ENCODE data around the gene SPPL2B. TPM values are rescaled to one million over a fixed set of nuclear protein-coding genes. Genes with fewer than 3 reads are reported as not detected.
A peak's percentile ranks its signal among the peaks of the same experiment; 100 is the strongest.
"Not testable (repeated sequence)": the region's sequence is repeated elsewhere in the genome, so short reads cannot be mapped to it uniquely, and the experiment has no call there.

SPPL2B gene, protein sequence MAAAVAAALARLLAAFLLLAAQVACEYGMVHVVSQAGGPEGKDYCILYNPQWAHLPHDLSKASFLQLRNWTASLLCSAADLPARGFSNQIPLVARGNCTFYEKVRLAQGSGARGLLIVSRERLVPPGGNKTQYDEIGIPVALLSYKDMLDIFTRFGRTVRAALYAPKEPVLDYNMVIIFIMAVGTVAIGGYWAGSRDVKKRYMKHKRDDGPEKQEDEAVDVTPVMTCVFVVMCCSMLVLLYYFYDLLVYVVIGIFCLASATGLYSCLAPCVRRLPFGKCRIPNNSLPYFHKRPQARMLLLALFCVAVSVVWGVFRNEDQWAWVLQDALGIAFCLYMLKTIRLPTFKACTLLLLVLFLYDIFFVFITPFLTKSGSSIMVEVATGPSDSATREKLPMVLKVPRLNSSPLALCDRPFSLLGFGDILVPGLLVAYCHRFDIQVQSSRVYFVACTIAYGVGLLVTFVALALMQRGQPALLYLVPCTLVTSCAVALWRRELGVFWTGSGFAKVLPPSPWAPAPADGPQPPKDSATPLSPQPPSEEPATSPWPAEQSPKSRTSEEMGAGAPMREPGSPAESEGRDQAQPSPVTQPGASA
- total RNA-seq (100 to 1,000 TPM in 2 of 5 donors, 10 to 100 TPM in 3; 69.3 to 450 (median 97.4) TPM), polyA plus RNA-seq (10 to 100 TPM; 13.6 to 31.4 (median 29.0) TPM)
- long read RNA-seq, donor 1, partial matches to known transcripts, result 0 of 4 reads
- long read RNA-seq, donor 1, other reads (novel, unspliced or antisense), result 0 of 4 reads
- long read RNA-seq, donor 2, transcript SPPL2B-209 (15 exons, 3,456 nt), result major isoform, 5 of 16 reads
- long read RNA-seq, donor 2, partial matches to known transcripts, result 9 of 16 reads
- long read RNA-seq, donor 2, other reads (novel, unspliced or antisense), result 0 of 16 reads
- long read RNA-seq, donor 3, partial matches to known transcripts, result 0 of 1 reads
- long read RNA-seq, donor 3, other reads (novel, unspliced or antisense), result 0 of 1 reads
- long read RNA-seq, donor 4, result 0 reads
- long read RNA-seq, donor 5, partial matches to known transcripts, result 0 of 5 reads
- long read RNA-seq, donor 5, other reads (novel, unspliced or antisense), result 0 of 5 reads
- long read RNA-seq, donor 6, transcript SPPL2B-209 (15 exons, 3,456 nt), result major isoform, 6 of 17 reads
- long read RNA-seq, donor 6, partial matches to known transcripts, result 10 of 17 reads
- long read RNA-seq, donor 6, other reads (novel, unspliced or antisense), result 0 of 17 reads
- long read RNA-seq, donor 7, partial matches to known transcripts, result 5 of 9 reads
- long read RNA-seq, donor 7, other reads (novel, unspliced or antisense), result 0 of 9 reads
- long read RNA-seq, donor 8, transcript SPPL2B-209 (15 exons, 3,456 nt), result major isoform, 5 of 6 reads
- long read RNA-seq, donor 8, partial matches to known transcripts, result 0 of 6 reads
- long read RNA-seq, donor 8, other reads (novel, unspliced or antisense), result 0 of 6 reads
- long read RNA-seq, donor 9, result 0 reads
- long read RNA-seq, donor 10, transcript SPPL2B-209 (15 exons, 3,456 nt), result major isoform, 7 of 14 reads
- long read RNA-seq, donor 10, partial matches to known transcripts, result 5 of 14 reads
- long read RNA-seq, donor 10, other reads (novel, unspliced or antisense), result 0 of 14 reads

DNA sequence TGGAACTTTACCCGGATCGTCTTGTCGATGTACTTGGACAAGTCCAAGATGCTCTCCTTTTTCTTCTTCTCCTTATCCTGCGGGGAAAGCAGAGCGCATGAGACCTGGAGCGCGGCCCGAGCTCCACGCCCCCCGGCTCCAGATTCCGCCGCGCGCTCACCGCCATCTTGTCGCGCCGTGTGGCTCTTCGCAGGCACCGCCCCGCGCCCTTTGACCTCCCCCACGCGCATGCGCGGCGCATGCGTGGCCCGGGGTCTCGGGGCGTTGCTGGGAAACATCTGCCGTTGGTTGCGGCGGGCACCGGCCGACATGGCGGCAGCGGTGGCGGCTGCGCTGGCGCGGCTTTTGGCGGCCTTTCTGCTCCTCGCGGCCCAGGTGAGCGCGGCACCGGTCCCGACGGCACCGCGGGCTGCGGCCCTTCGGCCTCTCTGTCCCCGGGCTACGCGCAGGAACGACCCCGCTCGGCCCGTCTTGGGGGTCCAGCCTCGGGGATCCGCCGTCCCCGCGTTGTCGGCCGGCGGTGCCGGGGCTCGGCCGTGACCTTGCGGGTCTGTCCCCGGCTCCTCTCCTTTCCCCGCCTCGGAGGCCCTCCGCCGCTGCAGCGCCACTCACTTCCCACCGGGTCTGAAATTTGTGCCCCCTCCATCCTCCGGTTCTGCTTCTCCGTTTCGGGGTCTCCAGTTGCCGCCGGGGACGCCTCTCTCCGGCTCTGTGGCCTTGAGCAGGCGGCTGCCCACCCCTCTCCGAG, at the start of gene SPPL2B, which contains the start of gene LSM7:
Gene SPPL2B, plus strand, starts transcription at position 284 of the 748 bp plus-strand sequence. Its CDS starts 26 bp downstream, at position 310.
Gene LSM7, minus strand, starts transcription at position 186 of the 748 bp plus-strand sequence. Its CDS starts 20 bp downstream, at position 166.
- Histone ChIP-seq H3K36me3 (peaks cover 4 to 29% (median 24%) of the 10 kb centered on the region in 4 donors), H3K4me3 (peak within 1 kb of the TSS; percentile 88 to 98 (median 93)), H3K4me1 (peaks cover 48 to 78% (median 66%) of the 10 kb centered on the region in 4 donors), H3K27me3 (no peaks in the 10 kb centered on the region), H3K27ac (peak within 1 kb of the TSS; percentile 80 to 92 (median 86)), H3K9me3 (no peaks in the 10 kb centered on the region)
- WGBS, 5 donors, result 0 to 1% (median 0%) methylated on average over 44 to 89 of the region's 89 CpGs
- intact Hi-C loops (cut with DNase I; ENCODE audit: low total_unique reads), result loop anchor here (10.0 kb wide), 1 partner anchor 94 kb away; the partner anchor contains the start of genes PLEKHJ1 and SF3A2
- peak; percentile 87 to 97 (median 90) for TF ChIP-seq POLR2AphosphoS5 (IDR thresholded peaks at IDR 0.05)
- TF ChIP-seq POLR2A (IDR thresholded peaks at IDR 0.05), result no peak
- DNase-seq, result peak; percentile 93 to 98

DNA sequence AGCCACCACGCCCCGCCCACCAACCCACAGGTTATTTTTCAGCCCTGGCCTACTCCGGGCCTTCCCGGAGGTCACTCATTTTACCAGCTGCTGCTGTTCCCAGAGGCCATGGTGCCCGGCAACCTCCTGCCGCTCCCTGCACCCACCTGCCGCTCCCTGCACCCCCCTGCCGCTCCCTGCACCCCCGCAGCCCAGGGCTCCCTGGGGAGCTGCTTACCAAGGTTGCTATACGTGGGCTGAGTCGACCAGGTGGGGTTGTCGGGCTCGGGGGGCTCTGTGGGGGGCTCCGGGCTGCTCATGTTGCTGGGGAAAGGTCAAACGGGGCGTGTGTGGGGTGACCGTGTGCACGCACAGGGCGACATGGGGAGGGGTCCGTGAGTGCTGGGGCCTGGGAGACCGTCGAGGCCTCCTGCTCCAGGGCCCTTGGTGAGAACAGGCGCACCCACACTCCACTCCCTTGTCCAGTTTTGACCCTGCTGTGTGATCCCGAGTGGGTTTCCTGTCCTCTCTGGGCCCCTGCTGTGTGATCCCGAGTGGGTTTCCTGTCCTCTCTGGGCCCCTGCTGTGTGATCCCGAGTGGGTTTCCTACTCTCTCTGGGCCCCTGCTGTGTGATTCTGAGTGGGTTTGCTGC, 47.7 kb upstream of the SPPL2B start:
- H3K9me3 ChIP-seq, result no peaks in the 10 kb centered on the region
- peaks cover 0 to 16% (median 10%) of the 10 kb centered on the region in 4 donors for H3K36me3 ChIP-seq
- no peak for DNase-seq
- 68 to 76% (median 70%) methylated on average over 17 to 26 of the region's 26 CpGs for WGBS, 5 donors
- H3K4me1 ChIP-seq, result peaks cover 18 to 55% (median 27%) of the 10 kb centered on the region in 4 donors
- peak overlapping the region in 1 of 4 donors; percentile 2 for H3K4me3 ChIP-seq
- no peak overlapping the region for H3K27ac ChIP-seq
- intact Hi-C loops (cut with DNase I; ENCODE audit: low total_unique reads), result loop anchor here (10.0 kb wide), 1 partner anchor 164 kb away; no protein-coding TSS in a partner anchor
- H3K27me3 ChIP-seq, result peaks cover 0 to 21% (median 12%) of the 10 kb centered on the region in 3 donors
- TF ChIP-seq, protein P1, sequence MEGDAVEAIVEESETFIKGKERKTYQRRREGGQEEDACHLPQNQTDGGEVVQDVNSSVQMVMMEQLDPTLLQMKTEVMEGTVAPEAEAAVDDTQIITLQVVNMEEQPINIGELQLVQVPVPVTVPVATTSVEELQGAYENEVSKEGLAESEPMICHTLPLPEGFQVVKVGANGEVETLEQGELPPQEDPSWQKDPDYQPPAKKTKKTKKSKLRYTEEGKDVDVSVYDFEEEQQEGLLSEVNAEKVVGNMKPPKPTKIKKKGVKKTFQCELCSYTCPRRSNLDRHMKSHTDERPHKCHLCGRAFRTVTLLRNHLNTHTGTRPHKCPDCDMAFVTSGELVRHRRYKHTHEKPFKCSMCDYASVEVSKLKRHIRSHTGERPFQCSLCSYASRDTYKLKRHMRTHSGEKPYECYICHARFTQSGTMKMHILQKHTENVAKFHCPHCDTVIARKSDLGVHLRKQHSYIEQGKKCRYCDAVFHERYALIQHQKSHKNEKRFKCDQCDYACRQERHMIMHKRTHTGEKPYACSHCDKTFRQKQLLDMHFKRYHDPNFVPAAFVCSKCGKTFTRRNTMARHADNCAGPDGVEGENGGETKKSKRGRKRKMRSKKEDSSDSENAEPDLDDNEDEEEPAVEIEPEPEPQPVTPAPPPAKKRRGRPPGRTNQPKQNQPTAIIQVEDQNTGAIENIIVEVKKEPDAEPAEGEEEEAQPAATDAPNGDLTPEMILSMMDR (IDR thresholded peaks at IDR 0.05), result no peak
- TF ChIP-seq POLR2A (IDR thresholded peaks at IDR 0.05) (no peak), POLR2AphosphoS5 (IDR thresholded peaks at IDR 0.05) (no peak), EP300 (IDR thresholded peaks at IDR 0.05) (no peak)

DNA sequence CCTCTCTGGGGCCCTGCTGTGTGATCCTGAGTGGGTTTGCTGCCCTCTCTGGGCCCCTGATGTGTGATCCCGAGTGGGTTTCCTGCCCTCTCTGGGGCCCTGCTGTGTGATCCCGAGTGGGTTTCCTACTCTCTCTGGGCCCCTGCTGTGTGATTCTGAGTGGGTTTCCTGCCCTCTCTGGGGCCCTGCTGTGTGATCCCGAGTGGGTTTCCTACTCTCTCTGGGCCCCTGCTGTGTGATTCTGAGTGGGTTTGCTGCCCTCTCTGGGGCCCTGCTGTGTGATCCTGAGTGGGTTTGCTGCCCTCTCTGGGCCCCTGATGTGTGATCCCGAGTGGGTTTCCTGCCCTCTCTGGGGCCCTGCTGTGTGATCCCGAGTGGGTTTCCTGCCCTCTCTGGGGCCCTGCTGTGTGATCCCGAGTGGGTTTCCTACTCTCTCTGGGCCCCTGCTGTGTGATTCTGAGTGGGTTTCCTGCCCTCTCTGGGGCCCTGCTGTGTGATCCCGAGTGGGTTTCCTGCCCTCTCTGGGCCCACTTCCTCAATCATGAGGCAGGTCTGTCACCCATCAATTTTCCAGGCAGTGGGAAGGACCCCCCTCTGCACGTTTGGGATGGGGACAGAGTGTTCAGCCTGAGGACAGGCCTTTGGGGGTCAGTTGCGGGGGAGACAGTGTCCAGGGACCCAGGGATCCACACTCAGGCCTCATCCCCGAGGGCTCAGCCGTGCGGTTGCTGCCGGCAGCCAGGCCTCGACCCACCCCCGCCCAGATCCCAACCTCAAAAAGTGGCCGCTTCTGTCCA, 47.0 kb upstream of the SPPL2B start:
- DNase-seq, H3K9me3 ChIP-seq, H3K36me3 ChIP-seq: not testable (repeated sequence)
- peak overlapping the region; percentile 34 to 79 (median 66) for H3K27ac ChIP-seq
- intact Hi-C loops (cut with DNase I; ENCODE audit: low total_unique reads), result loop anchor here (10.0 kb wide), 1 partner anchor 163 kb away; no protein-coding TSS in a partner anchor
- peak overlapping the region; percentile 26 to 45 (median 38) for H3K4me3 ChIP-seq
- WGBS, 5 donors, result 21 to 35% (median 23%) methylated on average over 5 to 16 of the region's 16 CpGs
- H3K4me1 ChIP-seq, result peaks cover 11 to 48% (median 20%) of the 10 kb centered on the region in 4 donors
- H3K27me3 ChIP-seq, result peaks cover 0 to 28% (median 12%) of the 10 kb centered on the region in 3 donors
